ENCODE measurements around the gene VPS8. TPM values are rescaled to one million over a fixed set of nuclear protein-coding genes. Genes with fewer than 3 reads are reported as not detected.

The VPS8 gene
- total and polyA plus RNA-seq, 2 donors (not counting 1 experiment from before 2014, with no cell fraction given): 24.9 to 99.4 TPM

- no peaks in the 10 kb centered on the region for H4K20me1 ChIP-seq (ENCODE audit: control insufficient read depth, extremely low read depth, insufficient read depth, low read length)
- no peak overlapping the region for H3K27ac ChIP-seq (ENCODE audit: insufficient read depth, low read length)
- H3K4me2 ChIP-seq (ENCODE audit: extremely low read depth, insufficient read depth, low read length): no peak overlapping the region
- no peak overlapping the region for H2AFZ ChIP-seq (ENCODE audit: low read length)
- peaks cover 2% of the 10 kb centered on the region for H3K36me3 ChIP-seq (ENCODE audit: control insufficient read depth, insufficient read depth, low read length)
- H3K9ac ChIP-seq (ENCODE audit: insufficient read depth, low read length): no peak overlapping the region
- no peak for DNase-seq (ENCODE audit: low read depth in 2 of 2)
- no peak overlapping the region for H3K4me3 ChIP-seq (replicated peaks in 1 of 4; ENCODE audit: control extremely low read depth in 1 of 4, insufficient read depth in 1 of 4, low read depth in 3 of 4, low read length in 4 of 4)
- no peak for TF ChIP-seq CTCF (conservative IDR thresholded peaks at IDR 0.05 in 1 of 2, IDR thresholded peaks at IDR 0.05 in 1 of 2; ENCODE audit: low read depth in 1 of 2, low read length in 2 of 2)
- TF ChIP-seq EZH2 (IDR thresholded peaks at IDR 0.05; ENCODE audit: low read length, missing control alignments): no peak
- peaks cover 1% of the 10 kb centered on the region for H3K79me2 ChIP-seq (ENCODE audit: control insufficient read depth, insufficient read depth, low read length)
- H3K4me1 ChIP-seq (ENCODE audit: control insufficient read depth, extremely low read depth, insufficient read depth, low read length): no peaks in the 10 kb centered on the region
- no peaks in the 10 kb centered on the region for H3K9me3 ChIP-seq (ENCODE audit: control insufficient read depth, insufficient read depth, low read depth, low read length)
- no peaks in the 10 kb centered on the region for H3K27me3 ChIP-seq (ENCODE audit: control insufficient read depth, insufficient read depth, low read length)
Measured at GRCh38 chr3:184821034-184821433, 9.1 kb downstream of the VPS8 start.

- Histone ChIP-seq H3K79me2 (ENCODE audit: control insufficient read depth, insufficient read depth, low read length) (no peaks in the 10 kb centered on the region), H3K27me3 (ENCODE audit: control insufficient read depth, insufficient read depth, low read length) (no peaks in the 10 kb centered on the region), H3K36me3 (ENCODE audit: control insufficient read depth, insufficient read depth, low read length) (no peaks in the 10 kb centered on the region), H3K4me1 (ENCODE audit: control insufficient read depth, extremely low read depth, insufficient read depth, low read length) (no peaks in the 10 kb centered on the region), H3K27ac (ENCODE audit: insufficient read depth, low read length) (no peak overlapping the region), H2AFZ (ENCODE audit: low read length) (no peak overlapping the region), H3K9me3 (ENCODE audit: control insufficient read depth, insufficient read depth, low read depth, low read length) (no peaks in the 10 kb centered on the region), H3K4me3 (replicated peaks in 1 of 4; ENCODE audit: control extremely low read depth in 1 of 4, insufficient read depth in 1 of 4, low read depth in 3 of 4, low read length in 4 of 4) (no peak overlapping the region), H4K20me1 (ENCODE audit: control insufficient read depth, extremely low read depth, insufficient read depth, low read length) (no peaks in the 10 kb centered on the region), H3K9ac (ENCODE audit: insufficient read depth, low read length) (no peak overlapping the region), H3K4me2 (ENCODE audit: extremely low read depth, insufficient read depth, low read length) (no peak overlapping the region)
- DNase-seq (ENCODE audit: low read depth in 2 of 2): no peak
- TF ChIP-seq EZH2 (IDR thresholded peaks at IDR 0.05; ENCODE audit: low read length, missing control alignments): no peak
- no peak for TF ChIP-seq CTCF (conservative IDR thresholded peaks at IDR 0.05 in 1 of 2, IDR thresholded peaks at IDR 0.05 in 1 of 2; ENCODE audit: low read depth in 1 of 2, low read length in 2 of 2)
Measured at GRCh38 chr3:184822081-184822480, 10.1 kb downstream of the VPS8 start.

- H3K9me3 ChIP-seq (ENCODE audit: control insufficient read depth, insufficient read depth, low read depth, low read length): no peaks in the 10 kb centered on the region
- H3K4me3 ChIP-seq (replicated peaks in 1 of 4; ENCODE audit: control extremely low read depth in 1 of 4, insufficient read depth in 1 of 4, low read depth in 3 of 4, low read length in 4 of 4): no peak overlapping the region
- TF ChIP-seq EZH2 (IDR thresholded peaks at IDR 0.05; ENCODE audit: low read length, missing control alignments) (no peak), CTCF (conservative IDR thresholded peaks at IDR 0.05 in 1 of 2, IDR thresholded peaks at IDR 0.05 in 1 of 2; ENCODE audit: low read depth in 1 of 2, low read length in 2 of 2) (no peak)
- no peaks in the 10 kb centered on the region for H3K4me1 ChIP-seq (ENCODE audit: control insufficient read depth, extremely low read depth, insufficient read depth, low read length)
- H3K79me2 ChIP-seq (ENCODE audit: control insufficient read depth, insufficient read depth, low read length): no peaks in the 10 kb centered on the region
- no peaks in the 10 kb centered on the region for H3K36me3 ChIP-seq (ENCODE audit: control insufficient read depth, insufficient read depth, low read length)
- H2AFZ ChIP-seq (ENCODE audit: low read length): no peak overlapping the region
- DNase-seq (ENCODE audit: low read depth in 2 of 2): peak in 1 of 2 donors; percentile 42
- no peak overlapping the region for H3K9ac ChIP-seq (ENCODE audit: insufficient read depth, low read length)
- no peaks in the 10 kb centered on the region for H3K27me3 ChIP-seq (ENCODE audit: control insufficient read depth, insufficient read depth, low read length)
- H3K4me2 ChIP-seq (ENCODE audit: extremely low read depth, insufficient read depth, low read length): no peak overlapping the region
- H4K20me1 ChIP-seq (ENCODE audit: control insufficient read depth, extremely low read depth, insufficient read depth, low read length): no peaks in the 10 kb centered on the region
- H3K27ac ChIP-seq (ENCODE audit: insufficient read depth, low read length): no peak overlapping the region
Measured at GRCh38 chr3:184822654-184823053, 10.7 kb downstream of the VPS8 start.
